ENCODE measurements around the gene CLEC18C.
"Not testable (repeated sequence)": the region's sequence is repeated elsewhere in the genome, so short reads cannot be mapped to it uniquely, and the experiment has no call there.

- TF ChIP-seq CTCF (IDR thresholded peaks at IDR 0.05; ENCODE audit: insufficient read depth, low read length); POLR2AphosphoS5 (IDR thresholded peaks at IDR 0.05; ENCODE audit: low read depth): not testable (repeated sequence)
- TF ChIP-seq, protein P1, sequence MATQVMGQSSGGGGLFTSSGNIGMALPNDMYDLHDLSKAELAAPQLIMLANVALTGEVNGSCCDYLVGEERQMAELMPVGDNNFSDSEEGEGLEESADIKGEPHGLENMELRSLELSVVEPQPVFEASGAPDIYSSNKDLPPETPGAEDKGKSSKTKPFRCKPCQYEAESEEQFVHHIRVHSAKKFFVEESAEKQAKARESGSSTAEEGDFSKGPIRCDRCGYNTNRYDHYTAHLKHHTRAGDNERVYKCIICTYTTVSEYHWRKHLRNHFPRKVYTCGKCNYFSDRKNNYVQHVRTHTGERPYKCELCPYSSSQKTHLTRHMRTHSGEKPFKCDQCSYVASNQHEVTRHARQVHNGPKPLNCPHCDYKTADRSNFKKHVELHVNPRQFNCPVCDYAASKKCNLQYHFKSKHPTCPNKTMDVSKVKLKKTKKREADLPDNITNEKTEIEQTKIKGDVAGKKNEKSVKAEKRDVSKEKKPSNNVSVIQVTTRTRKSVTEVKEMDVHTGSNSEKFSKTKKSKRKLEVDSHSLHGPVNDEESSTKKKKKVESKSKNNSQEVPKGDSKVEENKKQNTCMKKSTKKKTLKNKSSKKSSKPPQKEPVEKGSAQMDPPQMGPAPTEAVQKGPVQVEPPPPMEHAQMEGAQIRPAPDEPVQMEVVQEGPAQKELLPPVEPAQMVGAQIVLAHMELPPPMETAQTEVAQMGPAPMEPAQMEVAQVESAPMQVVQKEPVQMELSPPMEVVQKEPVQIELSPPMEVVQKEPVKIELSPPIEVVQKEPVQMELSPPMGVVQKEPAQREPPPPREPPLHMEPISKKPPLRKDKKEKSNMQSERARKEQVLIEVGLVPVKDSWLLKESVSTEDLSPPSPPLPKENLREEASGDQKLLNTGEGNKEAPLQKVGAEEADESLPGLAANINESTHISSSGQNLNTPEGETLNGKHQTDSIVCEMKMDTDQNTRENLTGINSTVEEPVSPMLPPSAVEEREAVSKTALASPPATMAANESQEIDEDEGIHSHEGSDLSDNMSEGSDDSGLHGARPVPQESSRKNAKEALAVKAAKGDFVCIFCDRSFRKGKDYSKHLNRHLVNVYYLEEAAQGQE (IDR thresholded peaks at IDR 0.05; ENCODE audit: insufficient replicate concordance, low read depth) = not testable (repeated sequence)
Measured at GRCh38 chr16:70147853-70148252, 25.7 kb upstream of the CLEC18C start.

All from HL-60 (cell line).